Vein endothelial cell (primary cell): ENCODE data around the gene MTERF2. TPM values are rescaled to one million over a fixed set of nuclear protein-coding genes. Genes with fewer than 3 reads are reported as not detected.

ENCODE experiments used
- total RNA-seq: library from RNA; depleted of rRNA; stranded (reverse); fragments of >200 nt; gene quantifications from 2 replicates; pipeline ENCODE4 v1.2.3, GENCODE V29; 2012

The MTERF2 gene
- total RNA-seq = 2.3 and 4.9 TPM in 2 replicates

DNA sequence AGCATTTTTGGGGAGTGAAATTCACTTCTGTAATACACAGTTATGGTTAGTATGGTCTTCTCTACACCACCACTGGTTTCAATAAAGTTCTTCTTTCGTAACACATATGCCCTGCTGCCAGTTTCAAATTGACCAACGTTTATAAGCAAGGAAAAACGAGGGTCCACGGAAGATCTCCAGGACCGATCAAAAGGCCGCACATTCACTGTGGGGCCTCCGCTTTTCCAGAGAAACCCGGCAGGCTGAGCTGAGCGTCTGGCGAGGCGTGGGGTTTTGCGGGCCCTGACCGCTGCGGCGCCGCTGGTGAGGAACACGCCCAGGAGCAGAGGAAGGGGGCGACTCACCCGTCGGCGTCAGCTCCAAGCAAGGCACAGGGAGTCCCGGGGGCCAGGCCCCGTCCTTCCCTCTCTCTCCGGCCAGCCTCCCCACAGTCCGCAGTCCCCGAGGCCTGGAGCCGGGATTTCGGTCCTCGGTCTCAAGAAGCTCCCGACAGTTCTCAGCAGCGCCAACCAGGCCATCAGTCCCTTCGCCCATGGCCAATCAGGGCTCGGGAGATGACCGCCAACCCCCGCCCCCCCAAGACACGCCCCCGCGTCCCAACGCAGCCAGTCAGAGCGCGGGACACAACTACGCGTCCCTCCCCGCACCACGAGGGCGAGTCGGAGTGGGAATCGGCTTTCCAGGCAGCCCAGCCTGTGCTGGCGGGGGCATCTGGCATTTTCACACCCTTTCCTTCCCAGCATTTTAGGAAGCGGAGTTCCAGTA is at the start of gene MTERF2:
Gene MTERF2, minus strand, starts transcription at position 522 of the 765 bp plus-strand sequence. CDS start 8,432 bp downstream, outside the sequence.

GRCh38 chr12:106955377-106956047 is 31.4 kb downstream of the MTERF2 start, which contains the start of gene TMEM263:
Gene TMEM263, plus strand, starts transcription at chr12:106955907. Its CDS starts 11,210 bp downstream, at chr12:106967117.

Other genes with a start within 250 kb of the MTERF2 start
- 9.8 and 11.1 TPM in 2 replicates for gene RIC8B, start 212.5 kb downstream of the MTERF2 start, total RNA-seq
- gene TMEM263, start 31.2 kb downstream of the MTERF2 start, total RNA-seq = 67.9 and 71.2 TPM in 2 replicates
- gene CRY1, start 106.4 kb upstream of the MTERF2 start, total RNA-seq = 22.2 and 23.4 TPM in 2 replicates